H1 (cell line): Measurements from ENCODE around the gene BCAS3. TPM values are rescaled to one million over a fixed set of nuclear protein-coding genes. Genes with fewer than 3 reads are reported as not detected.
A peak's percentile ranks its signal among the peaks of the same experiment; 100 is the strongest.

Source experiments
- CTCF ChIA-PET: fragments of 300-600 bp; sonication (Branson Sonifier 250); formaldehyde crosslinking; loops from one replicate; lab custom pipeline; 2021; ENCODE audit not compliant: partially characterized antibody; lab: Charles Lee
- POLR2A ChIA-PET: fragments of 300-600 bp; sonication (Branson Sonifier 250); formaldehyde crosslinking; loops from one replicate; lab custom pipeline; 2021; ENCODE audit warnings: inconsistent platforms; ENCODE audit not compliant: partially characterized antibody; lab: Charles Lee
- DNase-seq, 2 experiments: peaks; one replicate each; pipeline versions ENCODE4 v3.0.0 to v3.0.0-alpha.2; 2010 to 2022; ENCODE audit warnings: low spot score in 2 of 2, low read depth in 1 of 2, mixed read lengths in 1 of 2
- FAIRE-seq: peaks from 2 replicates; lab custom pipeline; 2011; peaks lifted over from hg19 to GRCh38; lab: Jason Lieb, UNC
- H2AFZ ChIP-seq: 2 replicates; pipeline ENCODE4 v1.8.1; 2012; ENCODE audit warnings: low read length, inconsistent platforms
- H2AK5ac ChIP-seq: 2 replicates; pipeline ENCODE4 v1.6.1; 2013; ENCODE audit warnings: low read depth, low read length
- H2BK120ac ChIP-seq: replicated peaks from 2 replicates; pipeline ENCODE3; 2013; ENCODE audit warnings: low read depth, low read length, inconsistent platforms
- H2BK12ac ChIP-seq: 2 replicates; pipeline ENCODE4 v1.6.1; 2013; ENCODE audit warnings: low read depth, low read length
- H2BK15ac ChIP-seq: 2 replicates; pipeline ENCODE4 v1.6.1; 2013; ENCODE audit warnings: low read length
- H2BK20ac ChIP-seq: 2 replicates; pipeline ENCODE4 v1.6.1; 2013; ENCODE audit warnings: low read length
- H2BK5ac ChIP-seq: 2 replicates; pipeline ENCODE4 v1.6.1; 2013; ENCODE audit warnings: low read depth, low read length
- H3K14ac ChIP-seq: 2 replicates; pipeline ENCODE4 v1.6.1; 2013; ENCODE audit warnings: inconsistent platforms; ENCODE audit not compliant: insufficient read length
- H3K18ac ChIP-seq: 2 replicates; pipeline ENCODE4 v1.6.1; 2013; ENCODE audit warnings: low read length; ENCODE audit errors: extremely low read depth
- H3K23ac ChIP-seq: 2 replicates; pipeline ENCODE4 v1.6.1; 2013; ENCODE audit warnings: inconsistent platforms; ENCODE audit not compliant: insufficient read length
- H3K23me2 ChIP-seq: 2 replicates; pipeline ENCODE4 v1.6.1; 2013; ENCODE audit warnings: low read depth, low read length
- H3K27ac ChIP-seq: 2 replicates; pipeline ENCODE4 v1.6.1; 2011; ENCODE audit warnings: low read depth, low read length, inconsistent platforms
- H3K27me3 ChIP-seq, 4 experiments: replicated peaks in 1 of 4; 1 replicate in 1 of 4; 2 replicates in 3 of 4; pipeline versions ENCODE4 v1.6.1 to v1.8.1; 2011 to 2013; ENCODE audit warnings: low read length in 3 of 4, mild to moderate bottlenecking in 3 of 4, inconsistent platforms in 2 of 4, mixed read lengths in 2 of 4, moderate library complexity in 1 of 4; ENCODE audit not compliant: control insufficient read depth in 3 of 4, insufficient read depth in 3 of 4; ENCODE audit errors: extremely low read depth in 1 of 4
- H3K36me3 ChIP-seq, 4 experiments: 2 replicates each; pipeline versions ENCODE4 v1.6.1 to v1.8.1; 2011 to 2013; ENCODE audit warnings: mild to moderate bottlenecking in 4 of 4, low read length in 3 of 4, moderate library complexity in 2 of 4, control low read depth in 1 of 4, inconsistent platforms in 1 of 4; ENCODE audit not compliant: insufficient read depth in 4 of 4, control insufficient read depth in 2 of 4
- H3K4ac ChIP-seq: replicated peaks from 2 replicates; pipeline ENCODE3; 2013; ENCODE audit warnings: low read length, low read depth, mixed read lengths, inconsistent platforms; ENCODE audit not compliant: insufficient read length
- H3K4me1 ChIP-seq, 4 experiments: replicated peaks in 1 of 4; 1 replicate in 1 of 4; 2 replicates in 3 of 4; pipeline versions ENCODE4 v1.6.1 to v1.8.1; 2011 to 2013; ENCODE audit warnings: low read length in 3 of 4, inconsistent platforms in 2 of 4, mixed read lengths in 1 of 4; ENCODE audit not compliant: insufficient read depth in 4 of 4, control insufficient read depth in 3 of 4
- H3K4me2 ChIP-seq, 2 experiments: 2 replicates each; pipeline versions ENCODE4 v1.6.1 to v1.8.1; 2011 to 2013; ENCODE audit warnings: low read depth in 2 of 2, low read length in 2 of 2, control low read depth in 1 of 2, inconsistent platforms in 1 of 2, mild to moderate bottlenecking in 1 of 2; ENCODE audit not compliant: insufficient read depth in 1 of 2
- H3K4me3 ChIP-seq, 4 experiments: fragments of 200-600, 300-600 bp in 1 of 4; sonication (generic), shearing (Covaris generic), sonication (Bioruptor Twin) in 1 of 4; 2 replicates each; pipeline versions ENCODE4 v1.5.1 to v1.8.1; 2011 to 2016; ENCODE audit warnings: low read length in 4 of 4, low read depth in 3 of 4, control low read depth in 2 of 4, inconsistent platforms in 2 of 4, mild to moderate bottlenecking in 2 of 4, mixed read lengths in 1 of 4, moderate library complexity in 1 of 4; ENCODE audit not compliant: insufficient read depth in 2 of 4; ENCODE audit errors: extremely low read depth in 1 of 4
- H3K56ac ChIP-seq: replicated peaks from 2 replicates; pipeline ENCODE3; 2013; ENCODE audit warnings: low read depth, mild to moderate bottlenecking, mixed read lengths, low read length, inconsistent platforms; ENCODE audit not compliant: insufficient read length
- H3K79me1 ChIP-seq: 2 replicates; pipeline ENCODE4 v1.6.1; 2013; ENCODE audit warnings: low read depth, low read length, control low read depth
- H3K79me2 ChIP-seq, 2 experiments: 2 replicates each; pipeline versions ENCODE4 v1.6.1 to v1.8.1; 2012 to 2013; ENCODE audit warnings: low read length in 2 of 2, mild to moderate bottlenecking in 2 of 2, inconsistent platforms in 1 of 2; ENCODE audit not compliant: insufficient read depth in 2 of 2, control insufficient read depth in 1 of 2
- H3K9ac ChIP-seq, 4 experiments: replicated peaks in 1 of 4; 1 replicate in 1 of 4; 2 replicates in 3 of 4; pipeline versions ENCODE4 v1.6.1 to v1.8.1; 2011 to 2013; ENCODE audit warnings: low read depth in 3 of 4, low read length in 3 of 4, control low read depth in 2 of 4, mild to moderate bottlenecking in 2 of 4, moderate library complexity in 2 of 4, inconsistent platforms in 1 of 4; ENCODE audit errors: extremely low read depth in 1 of 4
- H3K9me3 ChIP-seq, 2 experiments: 2 replicates each; pipeline versions ENCODE4 v1.6.1 to v1.8.1; 2012 to 2013; ENCODE audit warnings: mild to moderate bottlenecking in 2 of 2, moderate library complexity in 2 of 2, control low read depth in 1 of 2, inconsistent platforms in 1 of 2, low read depth in 1 of 2, low read length in 1 of 2, mixed read lengths in 1 of 2; ENCODE audit not compliant: insufficient read depth in 2 of 2
- H4K20me1 ChIP-seq, 2 experiments: replicated peaks in 1 of 2; 2 replicates each; pipeline versions ENCODE3 to v1.8.1; 2011 to 2013; ENCODE audit warnings: inconsistent platforms in 2 of 2, low read length in 2 of 2, mild to moderate bottlenecking in 1 of 2; ENCODE audit not compliant: insufficient read depth in 2 of 2, control insufficient read depth in 1 of 2
- H4K5ac ChIP-seq: 2 replicates; pipeline ENCODE4 v1.6.1; 2013; ENCODE audit warnings: low read length, low read depth, mixed read lengths, inconsistent platforms; ENCODE audit not compliant: insufficient read length
- H4K8ac ChIP-seq: 2 replicates; pipeline ENCODE4 v1.8.0; 2013; ENCODE audit warnings: mild to moderate bottlenecking, moderate library complexity, low read length, inconsistent platforms; ENCODE audit not compliant: insufficient read depth; ENCODE audit errors: extremely low read depth
- H4K91ac ChIP-seq: replicated peaks from 2 replicates; pipeline ENCODE3; 2013; ENCODE audit warnings: low read length, mixed read lengths, inconsistent platforms; ENCODE audit not compliant: insufficient read length
- CHD2 ChIP-seq: IDR thresholded peaks from 2 replicates; pipeline ENCODE4 v1.6.1; 2012; ENCODE audit warnings: low read length, improper control_type of control experiment
- CTBP2 ChIP-seq: IDR thresholded peaks from 2 replicates; pipeline ENCODE4 v1.7.0; 2011; ENCODE audit warnings: borderline replicate concordance, mild to moderate bottlenecking, moderate library complexity, mixed read lengths, low read length; ENCODE audit not compliant: insufficient read depth, insufficient read length
- E2F6 ChIP-seq: IDR thresholded peaks from 2 replicates; pipeline ENCODE4 v1.6.1; 2012; ENCODE audit warnings: inconsistent platforms
- EP300 ChIP-seq, 2 experiments: IDR thresholded peaks; 1 replicate in 1 of 2; 2 replicates in 1 of 2; pipeline ENCODE4 v1.6.1; 2011 to 2012; ENCODE audit warnings: low read depth in 2 of 2, low read length in 2 of 2, mild to moderate bottlenecking in 2 of 2, borderline replicate concordance in 1 of 2, inconsistent platforms in 1 of 2, moderate library complexity in 1 of 2
- FOSL1 ChIP-seq: IDR thresholded peaks from 2 replicates; pipeline ENCODE4 v1.6.1; 2011; ENCODE audit warnings: mild to moderate bottlenecking, low read depth, low read length, moderate library complexity; ENCODE audit not compliant: insufficient read depth
- KDM5A ChIP-seq: fragments of 200-600 bp; IDR thresholded peaks from 2 replicates; pipeline ENCODE4 v1.7.1; 2012; ENCODE audit warnings: mild to moderate bottlenecking, low read length, inconsistent platforms, mixed read lengths
- NANOG ChIP-seq: IDR thresholded peaks from 2 replicates; pipeline ENCODE4 v1.6.1; 2011; ENCODE audit warnings: low read length, low read depth, mild to moderate bottlenecking, inconsistent platforms; ENCODE audit not compliant: insufficient read depth, poor library complexity, severe bottlenecking
- PHF8 ChIP-seq: fragments of 200-600 bp; sonication (generic); conservative IDR thresholded peaks from 2 replicates; pipeline ENCODE4 v1.7.1; 2012; ENCODE audit warnings: low read depth, mild to moderate bottlenecking, inconsistent platforms, low read length, moderate library complexity
- SIRT6 ChIP-seq: IDR thresholded peaks from one replicate; pipeline ENCODE4 v1.7.1; 2012; ENCODE audit warnings: low read length, inconsistent platforms
- SIX5 ChIP-seq: IDR thresholded peaks from 2 replicates; pipeline ENCODE4 v1.6.1; 2011; ENCODE audit warnings: mild to moderate bottlenecking, low read depth, low read length
- SP2 ChIP-seq: IDR thresholded peaks from 2 replicates; pipeline ENCODE4 v1.6.1; 2012; ENCODE audit warnings: mild to moderate bottlenecking, low read length, inconsistent platforms
- TEAD4 ChIP-seq: IDR thresholded peaks from 2 replicates; pipeline ENCODE4 v1.6.1; 2012; ENCODE audit warnings: low read depth, low read length, inconsistent platforms, mixed read lengths
- WGBS, 2 experiments: shearing (Covaris generic) in 1 of 2; methylation state at CpG; one replicate each; pipeline versions ENCODE4 v1.1.6 to v1.1.7; 2013 to 2015; ENCODE audit warnings: low lambda C conversion rate in 2 of 2, mixed read lengths in 2 of 2, inconsistent platforms in 1 of 2, low coverage in 1 of 2, missing lambda C conversion rate in 1 of 2; ENCODE audit not compliant: insufficient replicate concordance in 2 of 2, insufficient coverage in 1 of 2, insufficient read length in 1 of 2; ENCODE audit errors: extremely low coverage in 1 of 2, missing lambda C conversion rate in 1 of 2; 5-methylcytosine and 5-hydroxymethylcytosine counted together
- polyA plus RNA-seq, 7 experiments: library from polyadenylated mRNA; depleted of rRNA in 3 of 7; stranded (reverse) in 5 of 7; unstranded in 2 of 7; fragments of >200 nt in 5 of 7; fragments of 200-250 nt in 2 of 7; gene quantifications; 1 replicate in 5 of 7; 2 replicates in 1 of 7; 4 replicates in 1 of 7; pipeline versions ENCODE4 v1.2.1 to v1.2.3, GENCODE V29; 2011 to 2013; ENCODE audit warnings: missing spikeins in 2 of 7, mixed read lengths in 2 of 7
- total RNA-seq: library from RNA; stranded (reverse); fragmentation: NEBNext Ultra II Directional; extraction: Animal tissue kit (Norgen Biotek cat#: 25700); gene quantifications from 2 replicates; pipeline ENCODE4 v1.2.1, GENCODE V29; 2021
- TF ChIP-seq, protein P1 (sequence below): IDR thresholded peaks from 2 replicates; pipeline ENCODE4 v1.6.1; 2011; ENCODE audit warnings: low read depth, mild to moderate bottlenecking, low read length; ENCODE audit not compliant: insufficient read depth

BCAS3 gene
- total and polyA plus RNA-seq, 2 of the 8 experiments (the other 6 are each of a cell fraction or from before 2014, with no cell fraction given) = 9.9 to 13.3 TPM

DNA sequence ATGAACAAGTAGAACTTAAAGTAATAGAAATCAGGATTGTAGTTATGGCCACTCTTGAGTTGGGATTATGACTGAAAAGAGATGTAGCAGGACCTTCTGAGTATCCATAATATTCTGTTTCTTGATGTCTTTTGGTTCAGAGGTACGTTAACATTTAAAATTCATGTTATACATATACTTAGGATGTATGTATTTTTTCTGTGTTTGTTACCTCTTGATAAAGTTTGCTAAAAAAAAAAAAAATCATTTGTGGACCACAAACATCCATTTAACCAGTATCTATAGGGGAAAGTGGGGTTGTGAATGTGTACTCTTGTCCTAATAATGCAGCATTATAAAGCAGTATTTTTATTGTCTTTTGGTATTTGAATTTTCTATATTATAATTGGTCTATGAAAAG lies 65.6 kb downstream of the BCAS3 start:
- H3K79me1 ChIP-seq = no peaks in the 10 kb centered on the region
- no peak overlapping the region for H4K5ac ChIP-seq
- no peak overlapping the region for H2BK15ac ChIP-seq
- H3K4me3 ChIP-seq = peak overlapping the region in 1 of 4 experiments; percentile 41; a peak in 1 of 8 replicates
- H3K14ac ChIP-seq = no peak overlapping the region
- no peaks in the 10 kb centered on the region for H3K27me3 ChIP-seq
- H3K4ac ChIP-seq = no peak overlapping the region
- H2BK120ac ChIP-seq = no peak overlapping the region
- no peak overlapping the region for H4K91ac ChIP-seq
- H2BK5ac ChIP-seq = no peak overlapping the region
- FAIRE-seq (no peak), DNase-seq (no peak)
- no peak overlapping the region for H2AK5ac ChIP-seq
- H3K18ac ChIP-seq = no peak overlapping the region
- no peaks in the 10 kb centered on the region for H3K9me3 ChIP-seq
- peak overlapping the region in 1 of 2 experiments; percentile 49; a peak in 1 of 4 replicates for H3K4me2 ChIP-seq
- no peak overlapping the region for H3K9ac ChIP-seq
- H3K27ac ChIP-seq = no peak overlapping the region
- no peaks in the 10 kb centered on the region for H3K36me3 ChIP-seq
- CTCF ChIA-PET = interaction anchor here (1.6 kb wide), 1 partner anchor 9 kb away, joined by 4 read pairs; no protein-coding TSS in a partner anchor
- no peak overlapping the region for H4K8ac ChIP-seq
- H2BK20ac ChIP-seq = no peak overlapping the region
- H2AFZ ChIP-seq = peak overlapping the region; percentile 80; the same call in 1 of the 2 replicates
- WGBS, 2 experiments = 68% methylated on average over 1 of the region's 1 CpG; no CpG with 5 or more reads in 1 of the 2 experiments
- no peaks in the 10 kb centered on the region for H4K20me1 ChIP-seq
- no peaks in the 10 kb centered on the region for H3K23me2 ChIP-seq
- H3K79me2 ChIP-seq = no peaks in the 10 kb centered on the region
- POLR2A ChIA-PET = no interaction called here
- peaks cover 0 to 12% (median 6%) of the 10 kb centered on the region in 4 experiments; a peak in 3 of 7 replicates for H3K4me1 ChIP-seq
- H3K23ac ChIP-seq = no peak overlapping the region
- H2BK12ac ChIP-seq = no peak overlapping the region
- no peak overlapping the region for H3K56ac ChIP-seq
- TF ChIP-seq SIX5 (no peak), NANOG (no peak), CHD2 (no peak), SP2 (no peak), KDM5A (no peak), PHF8 (no peak), CTBP2 (no peak), EP300 (IDR thresholded peaks at IDR 0.05; ENCODE audit: borderline replicate concordance in 1 of 2, low read depth in 2 of 2, low read length in 2 of 2) (no peak), FOSL1 (no peak), SIRT6 (no peak), TEAD4 (no peak), E2F6 (no peak)
- TF ChIP-seq, protein P1, sequence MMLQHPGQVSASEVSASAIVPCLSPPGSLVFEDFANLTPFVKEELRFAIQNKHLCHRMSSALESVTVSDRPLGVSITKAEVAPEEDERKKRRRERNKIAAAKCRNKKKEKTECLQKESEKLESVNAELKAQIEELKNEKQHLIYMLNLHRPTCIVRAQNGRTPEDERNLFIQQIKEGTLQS = no peak
